HFF-Myc (cell line): ENCODE data around the gene KCNC4.

Experiments
- DNase-seq: peaks from one replicate; pipeline ENCODE4 v3.0.0-alpha.2; 2011; ENCODE audit warnings: low read depth; ENCODE audit errors: extremely low read depth
- H3K4me3 ChIP-seq: replicated peaks from 2 replicates; pipeline ENCODE4 v1.5.1; 2011; ENCODE audit warnings: low read depth, mild to moderate bottlenecking, control low read depth, low read length
- TF ChIP-seq, protein P1 (sequence below): IDR thresholded peaks from 2 replicates; pipeline ENCODE4 v1.5.1; 2012; ENCODE audit warnings: mild to moderate bottlenecking, low read depth, low read length, control low read depth; ENCODE audit errors: missing control alignments

Gene KCNC4

DNA sequence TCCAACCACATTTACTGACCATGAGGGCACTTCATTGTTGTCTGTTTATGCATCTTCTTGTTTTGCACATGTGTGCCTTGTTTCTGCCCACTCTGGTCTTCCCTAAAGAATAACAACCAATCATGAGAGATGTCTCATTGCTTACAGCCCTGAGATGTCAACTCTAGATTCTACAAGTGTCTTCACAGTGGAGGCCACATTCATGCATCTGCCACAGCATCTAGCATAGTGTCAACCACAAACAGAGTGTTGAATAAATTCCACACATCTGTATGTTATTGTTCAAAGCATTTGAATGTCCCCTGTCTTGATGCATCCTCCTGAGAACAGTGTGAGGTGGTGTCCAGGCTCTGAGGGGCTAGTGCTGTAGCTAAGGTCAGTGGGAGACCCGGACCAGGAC is 43.1 kb downstream of the KCNC4 start:
- no peak overlapping the region for H3K4me3 ChIP-seq
- TF ChIP-seq, protein P1, sequence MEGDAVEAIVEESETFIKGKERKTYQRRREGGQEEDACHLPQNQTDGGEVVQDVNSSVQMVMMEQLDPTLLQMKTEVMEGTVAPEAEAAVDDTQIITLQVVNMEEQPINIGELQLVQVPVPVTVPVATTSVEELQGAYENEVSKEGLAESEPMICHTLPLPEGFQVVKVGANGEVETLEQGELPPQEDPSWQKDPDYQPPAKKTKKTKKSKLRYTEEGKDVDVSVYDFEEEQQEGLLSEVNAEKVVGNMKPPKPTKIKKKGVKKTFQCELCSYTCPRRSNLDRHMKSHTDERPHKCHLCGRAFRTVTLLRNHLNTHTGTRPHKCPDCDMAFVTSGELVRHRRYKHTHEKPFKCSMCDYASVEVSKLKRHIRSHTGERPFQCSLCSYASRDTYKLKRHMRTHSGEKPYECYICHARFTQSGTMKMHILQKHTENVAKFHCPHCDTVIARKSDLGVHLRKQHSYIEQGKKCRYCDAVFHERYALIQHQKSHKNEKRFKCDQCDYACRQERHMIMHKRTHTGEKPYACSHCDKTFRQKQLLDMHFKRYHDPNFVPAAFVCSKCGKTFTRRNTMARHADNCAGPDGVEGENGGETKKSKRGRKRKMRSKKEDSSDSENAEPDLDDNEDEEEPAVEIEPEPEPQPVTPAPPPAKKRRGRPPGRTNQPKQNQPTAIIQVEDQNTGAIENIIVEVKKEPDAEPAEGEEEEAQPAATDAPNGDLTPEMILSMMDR: no peak
- DNase-seq: no peak

DNA sequence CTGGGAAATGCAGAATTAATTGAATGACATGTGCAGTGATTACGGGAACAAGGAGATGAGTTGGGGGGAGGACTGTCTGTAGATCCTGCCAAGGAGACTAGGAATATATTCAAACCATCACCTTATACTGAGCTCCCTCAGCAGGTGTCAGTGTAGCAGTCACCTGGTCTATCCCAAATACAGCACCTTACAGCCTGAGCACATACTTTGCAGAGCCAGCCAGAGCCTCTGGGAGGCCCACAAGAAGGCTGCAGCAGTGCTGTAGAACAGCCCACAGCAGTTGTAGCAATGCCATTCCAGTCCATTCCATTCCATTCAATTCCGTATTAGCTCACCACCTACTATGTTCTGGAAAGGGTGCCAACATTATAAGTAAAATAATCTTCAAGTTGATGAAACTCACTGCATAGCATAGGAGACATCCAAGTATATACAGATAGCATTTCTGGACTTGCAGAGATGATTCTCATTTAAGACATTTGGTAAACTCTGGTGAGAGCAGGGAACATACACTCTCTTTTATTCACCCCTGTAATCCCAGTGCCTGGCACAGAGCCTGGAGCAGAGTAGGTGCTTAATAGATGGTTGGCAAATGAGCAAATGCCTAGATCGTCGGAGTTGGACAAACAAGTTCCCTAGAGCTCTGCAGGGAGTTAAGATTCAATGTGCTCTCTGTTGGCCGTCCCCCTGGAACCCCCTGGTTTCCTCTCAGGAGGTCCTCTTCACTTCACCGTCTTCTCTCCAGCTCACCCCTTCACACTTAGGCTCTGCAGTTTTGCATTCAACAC is 44.7 kb downstream of the KCNC4 start:
- no peak for DNase-seq
- TF ChIP-seq, protein P1: no peak
- no peak overlapping the region for H3K4me3 ChIP-seq

DNA sequence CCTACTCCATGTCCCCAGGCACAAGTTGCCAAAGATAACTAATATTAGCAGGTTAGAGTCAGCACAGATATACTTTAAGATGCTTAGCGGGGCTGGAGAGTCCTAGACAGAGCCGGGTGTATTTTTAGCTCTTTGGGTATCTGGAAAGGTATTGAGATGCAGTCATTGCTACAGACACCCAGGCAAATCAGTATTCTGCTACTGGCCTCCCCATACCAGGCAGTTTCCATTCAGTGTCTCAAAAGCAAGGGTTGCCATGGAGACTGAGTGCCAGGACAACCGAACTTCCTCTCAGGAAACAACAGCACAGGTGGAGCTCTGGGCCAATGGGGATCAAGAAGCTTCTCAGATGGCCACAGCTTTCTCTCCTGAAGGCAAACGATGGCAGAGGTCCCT is 45.3 kb downstream of the KCNC4 start:
- no peak for DNase-seq
- TF ChIP-seq, protein P1: no peak
- no peak overlapping the region for H3K4me3 ChIP-seq

DNA sequence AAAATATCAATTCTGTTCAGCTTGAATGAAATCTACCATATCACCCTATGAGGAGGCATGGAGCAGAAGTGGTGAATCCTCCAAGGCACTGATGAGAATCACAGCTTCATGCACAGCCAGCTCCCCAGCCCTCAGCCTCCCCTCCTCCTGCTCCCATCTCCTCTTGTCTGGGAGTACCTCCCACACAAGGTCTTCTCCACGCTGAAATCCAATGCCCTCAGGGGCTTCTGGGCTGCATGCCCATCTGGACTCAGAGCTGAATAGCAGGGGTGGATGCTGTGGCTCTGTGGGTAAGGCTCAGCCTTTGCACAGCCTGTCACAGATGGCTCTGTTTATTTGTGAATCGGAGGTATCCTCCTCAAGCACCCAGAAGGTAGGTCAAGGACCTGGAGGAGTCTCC is 48.6 kb downstream of the KCNC4 start:
- DNase-seq: no peak
- TF ChIP-seq, protein P1: no peak
- no peak overlapping the region for H3K4me3 ChIP-seq

DNA sequence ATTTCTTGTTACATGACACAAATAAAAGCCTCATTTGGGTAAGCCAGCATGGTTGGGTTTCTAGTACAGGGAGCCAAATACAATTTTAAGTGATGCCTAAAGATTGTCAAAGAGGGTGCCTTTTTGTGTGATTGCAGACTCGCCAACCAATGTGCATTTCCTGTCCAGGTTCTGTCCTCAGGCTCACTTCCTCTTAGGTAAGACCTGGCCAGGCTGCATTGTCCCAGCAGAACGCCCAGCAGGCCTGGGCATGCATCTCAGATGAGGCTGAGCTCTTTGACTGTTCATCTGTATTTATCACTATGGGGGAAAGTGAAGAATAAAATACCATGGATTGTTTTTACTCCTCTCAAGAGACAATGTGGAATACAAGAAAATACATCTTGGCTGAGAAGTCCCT is 49.7 kb downstream of the KCNC4 start:
- no peak overlapping the region for H3K4me3 ChIP-seq
- TF ChIP-seq, protein P1: no peak
- no peak for DNase-seq
